ENCODE data around the gene SAT1.

The SAT1 gene

GRCh38 chrX:23788521-23788920 lies 5.5 kb downstream of the SAT1 start:
- Histone ChIP-seq H3K27me3 (ENCODE audit: control insufficient read depth in 1 of 2, insufficient read depth in 2 of 2, low read length in 2 of 2) (no peaks in the 10 kb centered on the region), H3K9me3 (ENCODE audit: control insufficient read depth in 1 of 2, low read length in 2 of 2) (no peaks in the 10 kb centered on the region), H3K4me1 (ENCODE audit: control insufficient read depth in 1 of 2, insufficient read depth in 2 of 2, low read length in 2 of 2) (peaks cover 0 to 9% of the 10 kb centered on the region in 2 donors), H3K4me3 (ENCODE audit: low read depth in 1 of 2, low read length in 2 of 2) (no peak overlapping the region), H3K9ac (ENCODE audit: low read depth in 1 of 2, low read length in 2 of 2) (no peak overlapping the region), H3K27ac (ENCODE audit: low read depth, low read length) (no peak overlapping the region), H3K36me3 (ENCODE audit: control insufficient read depth in 1 of 2, insufficient read depth in 2 of 2, low read length in 2 of 2) (peaks cover 9 to 10% of the 10 kb centered on the region in 2 donors)

- Histone ChIP-seq H3K4me3 (ENCODE audit: low read depth in 1 of 2, low read length in 2 of 2) (no peak overlapping the region), H3K27me3 (ENCODE audit: control insufficient read depth in 1 of 2, insufficient read depth in 2 of 2, low read length in 2 of 2) (no peaks in the 10 kb centered on the region), H3K9ac (ENCODE audit: low read depth in 1 of 2, low read length in 2 of 2) (no peak overlapping the region), H3K4me1 (ENCODE audit: control insufficient read depth in 1 of 2, insufficient read depth in 2 of 2, low read length in 2 of 2) (peaks cover 0 to 9% of the 10 kb centered on the region in 2 donors), H3K27ac (ENCODE audit: low read depth, low read length) (no peak overlapping the region), H3K36me3 (ENCODE audit: control insufficient read depth in 1 of 2, insufficient read depth in 2 of 2, low read length in 2 of 2) (peaks cover 9 to 10% of the 10 kb centered on the region in 2 donors), H3K9me3 (ENCODE audit: control insufficient read depth in 1 of 2, low read length in 2 of 2) (no peaks in the 10 kb centered on the region)
Measured at GRCh38 chrX:23788946-23789345, 6.0 kb downstream of the SAT1 start.

- H3K4me1 ChIP-seq (ENCODE audit: control insufficient read depth in 1 of 2, insufficient read depth in 2 of 2, low read length in 2 of 2) = peaks cover 0 to 9% of the 10 kb centered on the region in 2 donors
- H3K9me3 ChIP-seq (ENCODE audit: control insufficient read depth in 1 of 2, low read length in 2 of 2) = no peaks in the 10 kb centered on the region
- H3K36me3 ChIP-seq (ENCODE audit: control insufficient read depth in 1 of 2, insufficient read depth in 2 of 2, low read length in 2 of 2) = peaks cover 9 to 10% of the 10 kb centered on the region in 2 donors
- no peak overlapping the region for H3K27ac ChIP-seq (ENCODE audit: low read depth, low read length)
- H3K9ac ChIP-seq (ENCODE audit: low read depth in 1 of 2, low read length in 2 of 2) = peak overlapping the region in 1 of 2 donors; percentile 6
- no peaks in the 10 kb centered on the region for H3K27me3 ChIP-seq (ENCODE audit: control insufficient read depth in 1 of 2, insufficient read depth in 2 of 2, low read length in 2 of 2)
- H3K4me3 ChIP-seq (ENCODE audit: low read depth in 1 of 2, low read length in 2 of 2) = no peak overlapping the region
Measured at GRCh38 chrX:23789386-23790154, 6.6 kb downstream of the SAT1 start.

GRCh38 chrX:23790155-23790497 lies 7.2 kb downstream of the SAT1 start:
- Histone ChIP-seq H3K27me3 (ENCODE audit: control insufficient read depth in 1 of 2, insufficient read depth in 2 of 2, low read length in 2 of 2) (no peaks in the 10 kb centered on the region), H3K9ac (ENCODE audit: low read depth in 1 of 2, low read length in 2 of 2) (peak overlapping the region in 1 of 2 donors; percentile 6), H3K4me3 (ENCODE audit: low read depth in 1 of 2, low read length in 2 of 2) (no peak overlapping the region), H3K9me3 (ENCODE audit: control insufficient read depth in 1 of 2, low read length in 2 of 2) (no peaks in the 10 kb centered on the region), H3K36me3 (ENCODE audit: control insufficient read depth in 1 of 2, insufficient read depth in 2 of 2, low read length in 2 of 2) (peaks cover 6 to 8% of the 10 kb centered on the region in 2 donors), H3K27ac (ENCODE audit: low read depth, low read length) (no peak overlapping the region), H3K4me1 (ENCODE audit: control insufficient read depth in 1 of 2, insufficient read depth in 2 of 2, low read length in 2 of 2) (peaks cover 0 to 9% of the 10 kb centered on the region in 2 donors)

GRCh38 chrX:23792861-23793553 lies 10.0 kb downstream of the SAT1 start:
- peaks cover 0 to 4% of the 10 kb centered on the region in 2 donors for H3K4me1 ChIP-seq (ENCODE audit: control insufficient read depth in 1 of 2, insufficient read depth in 2 of 2, low read length in 2 of 2)
- no peaks in the 10 kb centered on the region for H3K36me3 ChIP-seq (ENCODE audit: control insufficient read depth in 1 of 2, insufficient read depth in 2 of 2, low read length in 2 of 2)
- H3K27me3 ChIP-seq (ENCODE audit: control insufficient read depth in 1 of 2, insufficient read depth in 2 of 2, low read length in 2 of 2) = no peaks in the 10 kb centered on the region
- H3K9me3 ChIP-seq (ENCODE audit: control insufficient read depth in 1 of 2, low read length in 2 of 2) = no peaks in the 10 kb centered on the region
- H3K4me3 ChIP-seq (ENCODE audit: low read depth in 1 of 2, low read length in 2 of 2) = no peak overlapping the region
- H3K27ac ChIP-seq (ENCODE audit: low read depth, low read length) = no peak overlapping the region
- no peak overlapping the region for H3K9ac ChIP-seq (ENCODE audit: low read depth in 1 of 2, low read length in 2 of 2)

GRCh38 chrX:23795221-23795620 lies 12.2 kb downstream of the SAT1 start:
- Histone ChIP-seq H3K9ac (ENCODE audit: low read depth in 1 of 2, low read length in 2 of 2) (no peak overlapping the region), H3K27me3 (ENCODE audit: control insufficient read depth in 1 of 2, insufficient read depth in 2 of 2, low read length in 2 of 2) (no peaks in the 10 kb centered on the region), H3K4me3 (ENCODE audit: low read depth in 1 of 2, low read length in 2 of 2) (no peak overlapping the region), H3K9me3 (ENCODE audit: control insufficient read depth in 1 of 2, low read length in 2 of 2) (no peaks in the 10 kb centered on the region), H3K4me1 (ENCODE audit: control insufficient read depth in 1 of 2, insufficient read depth in 2 of 2, low read length in 2 of 2) (peaks cover 4% of the 10 kb centered on the region in 2 donors), H3K27ac (ENCODE audit: low read depth, low read length) (no peak overlapping the region), H3K36me3 (ENCODE audit: control insufficient read depth in 1 of 2, insufficient read depth in 2 of 2, low read length in 2 of 2) (no peaks in the 10 kb centered on the region)

- Histone ChIP-seq H3K4me3 (ENCODE audit: low read depth in 1 of 2, low read length in 2 of 2) (no peak overlapping the region), H3K36me3 (ENCODE audit: control insufficient read depth in 1 of 2, insufficient read depth in 2 of 2, low read length in 2 of 2) (no peaks in the 10 kb centered on the region), H3K4me1 (ENCODE audit: control insufficient read depth in 1 of 2, insufficient read depth in 2 of 2, low read length in 2 of 2) (peaks cover 0 to 4% of the 10 kb centered on the region in 2 donors), H3K9ac (ENCODE audit: low read depth in 1 of 2, low read length in 2 of 2) (no peak overlapping the region), H3K9me3 (ENCODE audit: control insufficient read depth in 1 of 2, low read length in 2 of 2) (no peaks in the 10 kb centered on the region), H3K27ac (ENCODE audit: low read depth, low read length) (no peak overlapping the region), H3K27me3 (ENCODE audit: control insufficient read depth in 1 of 2, insufficient read depth in 2 of 2, low read length in 2 of 2) (no peaks in the 10 kb centered on the region)
Measured at GRCh38 chrX:23797371-23798128, 14.6 kb downstream of the SAT1 start.

GRCh38 chrX:23799469-23800065 lies 16.6 kb downstream of the SAT1 start:
- H3K36me3 ChIP-seq (ENCODE audit: control insufficient read depth in 1 of 2, insufficient read depth in 2 of 2, low read length in 2 of 2) = no peaks in the 10 kb centered on the region
- H3K4me3 ChIP-seq (ENCODE audit: low read depth in 1 of 2, low read length in 2 of 2) = no peak overlapping the region
- H3K9ac ChIP-seq (ENCODE audit: low read depth in 1 of 2, low read length in 2 of 2) = no peak overlapping the region
- H3K27ac ChIP-seq (ENCODE audit: low read depth, low read length) = no peak overlapping the region
- H3K27me3 ChIP-seq (ENCODE audit: control insufficient read depth in 1 of 2, insufficient read depth in 2 of 2, low read length in 2 of 2) = no peaks in the 10 kb centered on the region
- peaks cover 8 to 13% of the 10 kb centered on the region in 2 donors for H3K4me1 ChIP-seq (ENCODE audit: control insufficient read depth in 1 of 2, insufficient read depth in 2 of 2, low read length in 2 of 2)
- H3K9me3 ChIP-seq (ENCODE audit: control insufficient read depth in 1 of 2, low read length in 2 of 2) = no peaks in the 10 kb centered on the region

GRCh38 chrX:23802431-23802830 lies 19.5 kb downstream of the SAT1 start:
- H3K27me3 ChIP-seq (ENCODE audit: control insufficient read depth in 1 of 2, insufficient read depth in 2 of 2, low read length in 2 of 2) = no peaks in the 10 kb centered on the region
- H3K9ac ChIP-seq (ENCODE audit: low read depth in 1 of 2, low read length in 2 of 2) = no peak overlapping the region
- H3K36me3 ChIP-seq (ENCODE audit: control insufficient read depth in 1 of 2, insufficient read depth in 2 of 2, low read length in 2 of 2) = no peaks in the 10 kb centered on the region
- H3K27ac ChIP-seq (ENCODE audit: low read depth, low read length) = no peak overlapping the region
- no peak overlapping the region for H3K4me3 ChIP-seq (ENCODE audit: low read depth in 1 of 2, low read length in 2 of 2)
- H3K4me1 ChIP-seq (ENCODE audit: control insufficient read depth in 1 of 2, insufficient read depth in 2 of 2, low read length in 2 of 2) = peaks cover 13 to 14% of the 10 kb centered on the region in 2 donors
- H3K9me3 ChIP-seq (ENCODE audit: control insufficient read depth in 1 of 2, low read length in 2 of 2) = no peaks in the 10 kb centered on the region
